GM18858 (cell line): ENCODE data around the gene ABCD3.
"Not testable (repeated sequence)": the region's sequence is repeated elsewhere in the genome, so short reads cannot be mapped to it uniquely, and the experiment has no call there.

ENCODE experiments used
- ATAC-seq: cut with Tn5 transposase; IDR thresholded peaks from one replicate; pipeline ENCODE4 v1.9.1; 2021; ENCODE audit not compliant: unreplicated experiment

Gene ABCD3

GRCh38 chr1:94448741-94449140, 30.6 kb downstream of the ABCD3 start:
- not testable (repeated sequence) for ATAC-seq

DNA sequence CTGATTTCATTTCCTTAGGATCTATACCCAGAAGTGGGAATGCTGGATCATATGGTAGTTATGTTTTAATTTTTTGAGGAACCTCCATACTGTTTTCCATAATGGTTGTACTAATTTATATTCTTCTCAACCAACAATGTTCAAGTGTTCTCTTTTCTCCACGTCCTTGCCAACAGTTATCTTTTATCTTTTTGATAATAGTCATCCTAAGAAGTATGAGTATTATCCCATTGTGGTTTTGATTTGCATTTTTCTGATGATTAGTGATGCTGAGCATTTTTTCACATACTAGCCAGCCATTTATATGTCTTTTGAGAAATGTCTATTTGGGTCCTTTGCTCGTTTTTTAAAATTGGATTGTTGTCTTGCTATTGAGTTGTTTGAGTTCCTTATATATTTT, 38.5 kb downstream of the ABCD3 start:
- ATAC-seq = no peak

DNA sequence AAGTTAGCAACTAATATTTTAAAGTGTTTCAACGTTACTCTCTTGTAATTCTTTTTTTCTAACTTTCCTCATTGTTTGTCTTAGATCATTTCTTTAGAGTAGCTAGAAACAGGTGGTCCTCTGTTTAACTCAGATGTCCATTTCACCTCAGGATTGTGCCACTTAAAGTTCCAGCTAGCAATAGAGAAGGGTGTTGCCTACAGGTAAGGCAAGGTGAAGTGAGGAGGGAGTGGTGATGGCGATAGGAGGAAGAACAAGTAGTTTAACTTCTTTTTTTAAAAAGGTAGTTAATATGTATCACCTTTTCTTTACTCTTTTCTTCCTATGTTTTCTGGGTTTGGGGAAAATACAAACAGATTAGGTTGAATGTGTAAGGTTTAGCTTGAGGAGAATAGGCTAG, 44.4 kb downstream of the ABCD3 start:
- ATAC-seq = no peak

DNA sequence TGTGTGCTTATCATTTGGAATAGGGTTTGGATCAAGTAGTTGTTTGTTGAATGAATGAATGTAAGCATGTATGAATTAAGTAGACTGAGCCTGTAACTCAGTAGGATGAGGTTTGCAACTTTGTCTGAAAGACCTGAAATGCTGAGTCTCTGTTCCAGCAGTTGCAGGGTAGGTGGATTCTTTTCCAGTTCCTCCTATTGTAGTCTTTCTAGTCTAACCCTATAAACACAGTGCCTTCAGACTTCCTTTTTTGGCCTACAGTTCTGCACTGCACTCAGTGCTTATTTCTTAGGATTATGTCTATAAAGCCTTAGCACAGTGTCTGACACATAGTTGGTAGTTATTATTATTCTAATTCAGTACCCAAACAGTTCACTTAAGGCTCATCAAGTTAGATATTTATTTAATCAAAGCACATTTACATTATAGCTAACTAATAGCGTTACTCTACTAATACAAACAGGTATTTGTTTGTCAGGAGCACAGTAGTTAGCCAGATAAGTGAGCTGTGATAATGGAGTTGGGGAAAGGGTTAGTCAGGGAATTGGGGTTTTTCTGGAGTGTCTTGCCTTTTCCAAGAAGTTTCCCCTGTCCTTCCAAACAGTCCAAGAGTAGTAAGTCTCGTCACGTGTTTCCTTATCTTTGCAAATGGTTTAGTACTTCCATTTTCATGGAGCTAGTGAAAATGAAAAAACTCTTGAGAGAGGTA, 45.0 kb downstream of the ABCD3 start:
- no peak for ATAC-seq

DNA sequence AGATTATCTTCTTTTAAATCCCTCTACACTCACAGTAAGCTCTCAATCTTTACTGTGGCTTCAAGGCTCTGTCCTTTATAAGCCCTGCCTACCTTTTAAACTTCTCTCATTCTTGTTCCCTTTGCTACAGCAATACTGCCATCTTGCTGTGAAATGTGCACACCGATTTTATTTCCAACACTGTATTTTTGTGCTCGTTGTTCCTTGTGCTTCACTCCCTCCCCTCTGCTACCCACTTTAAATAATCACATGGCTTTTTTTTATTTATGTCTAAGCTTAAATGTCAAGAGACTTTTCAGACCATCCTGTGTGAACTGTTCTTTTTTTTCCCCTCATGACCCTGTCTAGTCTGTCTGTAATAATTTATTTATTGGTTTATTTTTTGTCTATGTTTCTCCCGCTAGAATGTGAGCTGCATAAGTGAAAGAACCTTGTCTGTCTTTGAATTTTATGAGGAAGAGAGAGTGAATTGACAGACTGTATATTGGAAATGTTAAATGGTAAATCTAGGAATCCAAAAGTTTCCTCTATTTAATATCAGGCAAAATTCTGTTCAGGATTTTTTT, 45.7 kb downstream of the ABCD3 start:
- ATAC-seq = peak; percentile 55

DNA sequence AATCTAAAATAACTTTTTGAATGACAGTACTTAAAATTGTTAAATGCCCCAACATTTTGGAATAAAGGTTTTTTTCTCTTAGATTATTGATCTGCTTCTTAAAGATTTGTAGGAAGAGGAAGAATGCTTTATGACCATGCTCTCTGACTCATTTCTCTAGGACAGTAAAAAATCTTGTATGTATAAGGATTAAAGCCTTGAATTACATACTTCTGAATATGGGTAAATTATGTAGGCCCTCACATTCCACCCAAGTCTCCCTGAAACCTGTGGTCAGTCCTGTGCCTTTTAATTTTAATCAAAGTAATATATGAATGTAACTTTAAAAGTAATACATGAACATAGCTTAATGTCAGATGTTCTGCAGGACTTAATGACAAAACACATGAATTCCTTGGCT, 50.5 kb downstream of the ABCD3 start:
- no peak for ATAC-seq

GRCh38 chr1:94471271-94471670, 53.1 kb downstream of the ABCD3 start:
- no peak for ATAC-seq

DNA sequence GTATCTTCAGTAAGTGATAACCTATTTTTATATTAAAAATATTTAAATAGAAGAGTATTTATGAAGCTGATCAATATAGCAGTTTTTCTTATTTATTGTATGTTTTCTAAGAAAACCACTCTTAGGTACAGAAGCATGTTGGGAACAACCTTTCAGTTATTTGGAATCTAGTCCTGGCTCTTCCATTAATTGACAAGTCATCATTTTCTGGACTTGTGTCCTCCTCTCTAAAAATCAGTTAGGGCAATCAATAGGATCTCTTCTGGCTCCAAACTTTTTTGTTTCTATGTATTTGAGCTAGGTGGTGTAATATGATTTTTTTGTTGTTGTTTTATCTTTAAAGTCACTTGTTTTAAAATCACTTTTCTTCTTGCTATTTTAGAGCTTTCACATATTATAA, 57.0 kb downstream of the ABCD3 start:
- no peak for ATAC-seq

DNA sequence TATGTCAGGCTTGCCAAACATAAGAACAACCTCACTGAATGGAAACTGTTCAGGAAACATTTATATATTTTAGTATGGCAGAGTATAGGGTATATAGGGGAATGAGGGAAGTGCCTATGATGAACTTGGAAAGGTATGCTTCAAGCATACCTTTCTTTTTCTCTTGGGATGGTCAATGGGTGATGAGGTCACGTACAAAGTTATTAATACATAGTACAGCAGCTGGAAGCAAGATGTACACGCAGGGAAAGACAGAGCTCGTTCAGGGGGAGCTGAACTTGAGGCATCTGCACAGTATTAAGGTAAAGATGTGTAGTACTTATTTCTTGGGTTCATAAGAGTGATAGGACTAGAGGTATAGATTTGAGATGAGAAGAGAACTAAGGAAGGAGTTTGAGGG, 61.5 kb downstream of the ABCD3 start:
- ATAC-seq = no peak

DNA sequence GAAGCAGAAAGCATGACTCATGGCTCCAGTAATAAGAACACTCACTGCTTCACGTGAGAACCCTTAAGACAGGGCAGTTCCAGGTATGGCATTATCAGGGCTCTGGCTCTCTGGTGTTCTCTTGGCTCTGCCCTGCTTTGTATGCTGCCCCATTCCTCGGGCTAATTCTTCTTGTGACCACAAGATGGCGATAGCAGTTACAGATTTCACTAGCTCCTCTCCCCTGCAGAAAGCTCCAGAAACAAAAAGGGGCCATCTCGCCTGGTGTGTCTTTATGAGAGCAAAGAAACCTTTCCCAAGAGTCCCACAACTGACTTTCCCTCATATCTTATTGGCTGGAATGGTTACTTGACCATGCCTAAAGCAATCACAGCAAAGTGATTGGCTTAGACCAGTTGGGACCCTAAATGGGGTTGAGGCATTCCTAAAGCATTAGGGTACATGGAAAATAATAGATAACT, 63.3 kb downstream of the ABCD3 start:
- peak; percentile 81 for ATAC-seq

DNA sequence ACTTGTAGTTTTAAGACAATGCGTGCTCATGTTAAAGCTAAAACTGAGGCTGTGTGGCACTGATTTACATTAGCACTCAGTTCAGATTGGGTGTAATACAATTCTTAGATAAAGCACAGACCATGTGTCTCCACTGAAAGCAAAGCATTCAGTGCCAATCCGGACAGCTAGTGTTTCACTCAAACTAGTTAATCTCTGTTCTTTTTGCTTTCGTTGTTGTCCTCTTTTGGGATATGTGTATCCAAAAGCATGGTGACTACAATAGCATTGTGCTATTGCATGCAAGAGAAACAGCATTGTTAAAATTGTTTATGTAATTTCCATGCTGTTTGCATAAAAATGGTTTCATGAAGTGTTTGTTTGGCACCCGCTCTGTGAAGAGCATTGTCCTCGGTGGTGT, 68.8 kb downstream of the ABCD3 start:
- no peak for ATAC-seq

DNA sequence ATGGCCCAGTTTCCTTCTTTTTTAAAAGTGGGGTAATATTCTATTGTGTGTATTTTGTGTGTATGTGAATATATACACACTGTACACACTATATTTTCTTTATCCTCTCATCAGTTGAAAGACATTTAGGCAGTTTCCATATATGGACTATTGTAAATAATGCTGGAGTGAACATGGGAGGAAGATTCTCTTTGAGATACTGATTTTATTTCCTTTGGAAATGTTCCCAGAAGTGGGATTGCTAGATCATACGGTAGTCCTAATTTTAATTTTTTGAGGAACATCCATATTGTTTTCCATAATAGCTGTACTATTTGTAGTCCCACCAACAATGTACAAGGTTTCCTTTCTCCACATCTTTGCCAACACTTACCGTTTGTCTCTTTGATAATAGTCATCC, 72.4 kb downstream of the ABCD3 start:
- no peak for ATAC-seq

DNA sequence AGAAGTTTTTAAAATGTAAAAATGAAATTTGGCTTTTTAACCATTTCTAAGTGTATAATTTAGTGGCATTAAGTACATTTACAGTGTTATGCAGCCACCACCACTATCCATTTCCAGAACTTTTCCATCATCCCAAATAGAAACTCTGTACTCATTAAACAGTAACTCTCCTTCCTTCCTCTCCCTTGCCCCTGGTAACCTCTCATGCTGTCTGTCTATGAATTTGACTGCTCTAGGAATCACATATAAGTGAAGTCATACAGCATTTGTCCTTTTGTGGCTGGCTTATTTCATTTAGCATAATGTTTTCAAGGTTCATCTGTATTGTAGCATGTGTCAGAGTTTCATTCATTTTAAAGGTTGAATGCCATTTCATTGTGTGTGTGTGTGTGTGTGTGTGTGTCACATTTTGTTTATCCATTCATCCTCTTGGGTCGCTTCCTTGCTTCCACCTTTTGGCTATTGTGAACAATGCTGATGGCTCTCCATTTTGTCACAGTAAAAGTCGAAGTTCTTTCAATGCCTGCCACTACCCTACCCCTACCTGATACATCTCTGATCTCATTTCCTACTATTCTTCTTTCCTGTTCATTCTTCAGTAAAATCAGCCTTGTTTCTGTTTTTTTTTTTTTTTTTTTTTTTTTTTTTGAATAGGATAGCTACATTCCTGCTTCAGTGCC, 78.0 kb downstream of the ABCD3 start:
- no peak for ATAC-seq

GRCh38 chr1:94501426-94501825, 83.2 kb downstream of the ABCD3 start:
- ATAC-seq = no peak

- no peak for ATAC-seq
Observed at GRCh38 chr1:94501935-94502334, 83.7 kb downstream of the ABCD3 start.

DNA sequence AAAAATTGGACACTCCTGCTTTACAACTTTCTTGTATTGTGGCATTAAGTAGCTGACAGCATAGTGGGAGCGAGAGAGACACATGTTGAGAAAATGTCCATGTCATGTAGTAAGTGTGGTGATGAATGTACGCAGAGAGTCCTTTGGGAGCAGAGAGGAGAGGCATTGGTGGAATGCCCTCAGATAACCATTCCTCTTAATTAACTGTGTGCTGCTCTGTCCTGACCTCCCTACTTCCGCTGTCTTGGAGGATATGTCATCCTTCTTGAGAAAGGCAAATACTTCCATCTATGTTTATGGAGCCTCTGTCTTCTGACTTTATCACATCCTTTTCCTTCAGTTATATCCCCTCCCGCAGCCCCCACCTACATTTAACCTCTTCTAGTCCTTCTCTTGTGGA, 85.0 kb downstream of the ABCD3 start:
- ATAC-seq = no peak

DNA sequence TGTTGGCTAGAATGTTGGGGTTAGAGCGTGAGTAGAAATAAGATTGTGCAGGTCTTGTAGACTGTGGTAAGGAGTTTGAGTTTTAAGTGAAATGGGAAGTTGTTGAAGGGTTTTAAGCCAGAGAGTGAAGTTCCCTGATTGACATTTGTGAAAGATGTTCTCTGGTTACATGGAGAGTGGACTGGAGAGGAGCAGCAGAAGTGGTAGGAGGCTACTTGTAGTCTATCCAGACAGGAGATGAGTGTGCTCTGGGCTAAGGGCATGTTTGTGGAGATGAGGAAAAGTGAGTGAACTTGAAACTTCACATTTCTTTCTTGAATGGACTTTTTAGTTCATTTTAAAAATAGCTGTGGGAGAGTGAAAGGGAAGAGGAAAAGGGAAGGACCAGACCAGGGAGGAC, 86.4 kb downstream of the ABCD3 start:
- no peak for ATAC-seq

DNA sequence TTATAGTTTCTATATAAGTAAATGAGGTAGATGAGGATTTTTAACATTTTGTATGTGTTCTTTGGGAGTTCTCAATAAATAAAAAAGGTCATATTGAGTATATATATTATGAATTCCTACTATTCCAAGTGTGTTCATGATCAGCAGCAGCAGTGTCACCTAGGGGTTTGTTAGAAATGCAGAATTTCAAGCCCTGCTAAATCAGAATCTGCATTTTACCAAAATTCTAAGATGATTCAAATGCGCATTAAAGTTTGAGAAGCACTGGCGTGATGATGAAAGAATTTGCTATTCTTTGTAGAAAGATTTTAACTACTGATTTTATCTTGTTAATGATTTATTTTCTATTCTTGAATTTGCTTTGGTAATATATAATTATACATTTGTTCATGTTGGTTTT, 94.6 kb downstream of the ABCD3 start:
- ATAC-seq = no peak

- no peak for ATAC-seq
Observed at GRCh38 chr1:94514095-94514727, 96.0 kb downstream of the ABCD3 start.

DNA sequence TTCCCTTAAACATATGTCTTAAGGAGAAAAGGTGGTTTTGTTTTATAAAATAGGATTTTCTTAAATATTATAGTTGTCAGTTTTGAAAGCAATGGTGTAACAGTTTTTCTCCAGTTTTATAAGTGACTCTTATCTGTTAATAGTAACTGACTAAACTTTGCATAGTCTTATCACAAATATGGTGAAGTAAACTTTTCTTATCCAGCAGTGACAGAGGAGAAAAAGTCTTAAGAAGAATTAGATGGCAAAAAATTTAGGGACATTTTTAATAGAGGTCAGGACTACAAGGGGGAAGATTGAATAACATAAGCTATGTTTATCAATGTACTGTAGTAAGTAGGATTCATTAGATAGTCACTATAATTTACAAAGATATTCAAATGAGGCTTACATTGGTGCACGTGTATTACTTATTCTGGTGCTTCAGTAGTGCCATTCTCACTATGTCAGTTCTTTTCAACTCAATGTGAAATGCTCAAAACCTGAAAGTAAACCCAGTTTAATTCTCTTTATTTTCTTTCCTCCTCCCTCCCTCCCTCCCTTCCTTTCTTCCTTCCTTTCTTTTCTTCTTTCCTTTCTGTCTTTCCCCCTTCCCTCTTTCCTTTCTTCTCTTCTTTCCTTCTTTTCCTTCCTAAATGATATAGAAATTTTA, 97.2 kb downstream of the ABCD3 start:
- no peak for ATAC-seq

GRCh38 chr1:94519351-94519750, 101.2 kb downstream of the ABCD3 start:
- ATAC-seq = no peak
